Measurements from ENCODE around the gene TM6SF1.

Gene TM6SF1

GRCh38 chr15:83158393-83158792, 50.9 kb downstream of the TM6SF1 start:
- TF ChIP-seq, protein P1, sequence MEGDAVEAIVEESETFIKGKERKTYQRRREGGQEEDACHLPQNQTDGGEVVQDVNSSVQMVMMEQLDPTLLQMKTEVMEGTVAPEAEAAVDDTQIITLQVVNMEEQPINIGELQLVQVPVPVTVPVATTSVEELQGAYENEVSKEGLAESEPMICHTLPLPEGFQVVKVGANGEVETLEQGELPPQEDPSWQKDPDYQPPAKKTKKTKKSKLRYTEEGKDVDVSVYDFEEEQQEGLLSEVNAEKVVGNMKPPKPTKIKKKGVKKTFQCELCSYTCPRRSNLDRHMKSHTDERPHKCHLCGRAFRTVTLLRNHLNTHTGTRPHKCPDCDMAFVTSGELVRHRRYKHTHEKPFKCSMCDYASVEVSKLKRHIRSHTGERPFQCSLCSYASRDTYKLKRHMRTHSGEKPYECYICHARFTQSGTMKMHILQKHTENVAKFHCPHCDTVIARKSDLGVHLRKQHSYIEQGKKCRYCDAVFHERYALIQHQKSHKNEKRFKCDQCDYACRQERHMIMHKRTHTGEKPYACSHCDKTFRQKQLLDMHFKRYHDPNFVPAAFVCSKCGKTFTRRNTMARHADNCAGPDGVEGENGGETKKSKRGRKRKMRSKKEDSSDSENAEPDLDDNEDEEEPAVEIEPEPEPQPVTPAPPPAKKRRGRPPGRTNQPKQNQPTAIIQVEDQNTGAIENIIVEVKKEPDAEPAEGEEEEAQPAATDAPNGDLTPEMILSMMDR (IDR thresholded peaks at IDR 0.05; ENCODE audit: control insufficient read depth, extremely low read depth, insufficient read depth), result no peak
- H3K4me3 ChIP-seq (ENCODE audit: low read depth, low read length), result no peak overlapping the region
- no peak for DNase-seq (ENCODE audit: low read depth)

DNA sequence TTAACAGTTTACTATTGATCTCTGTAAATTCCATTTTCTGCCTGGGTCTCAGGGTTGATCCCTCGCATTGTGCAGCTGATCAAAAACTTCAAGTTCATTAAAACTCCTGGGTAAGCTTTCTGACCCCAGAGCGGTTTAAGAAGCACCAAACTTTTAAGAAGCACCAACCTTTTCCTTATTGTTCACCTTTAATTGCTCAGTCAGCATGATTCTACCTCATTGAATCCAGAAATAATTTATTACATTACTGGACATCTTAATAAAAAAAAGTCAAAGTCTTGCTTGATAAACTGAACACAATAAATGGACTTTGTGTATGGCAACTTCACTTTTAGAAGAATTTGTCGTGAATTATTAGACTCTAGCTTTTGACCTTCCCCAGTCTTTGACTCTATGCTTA, 53.3 kb downstream of the TM6SF1 start:
- DNase-seq (ENCODE audit: low read depth), result no peak
- TF ChIP-seq, protein P1 (IDR thresholded peaks at IDR 0.05; ENCODE audit: control insufficient read depth, extremely low read depth, insufficient read depth), result no peak
- no peak overlapping the region for H3K4me3 ChIP-seq (ENCODE audit: low read depth, low read length)

- DNase-seq (ENCODE audit: low read depth), result no peak
Observed at GRCh38 chr15:83163032-83163431, 55.6 kb downstream of the TM6SF1 start.

GRCh38 chr15:83164111-83164770, 56.8 kb downstream of the TM6SF1 start:
- DNase-seq (ENCODE audit: low read depth), result no peak
- TF ChIP-seq, protein P1 (IDR thresholded peaks at IDR 0.05; ENCODE audit: control insufficient read depth, extremely low read depth, insufficient read depth), result no peak
- H3K4me3 ChIP-seq (ENCODE audit: low read depth, low read length), result no peak overlapping the region

More at GRCh38 chr15:83163032-83163431, 55.6 kb downstream of the TM6SF1 start:
- H3K4me3 ChIP-seq (ENCODE audit: low read depth, low read length), result no peak overlapping the region
- TF ChIP-seq, protein P1 (IDR thresholded peaks at IDR 0.05; ENCODE audit: control insufficient read depth, extremely low read depth, insufficient read depth), result no peak

GRCh38 chr15:83164771-83165404, 57.4 kb downstream of the TM6SF1 start:
- TF ChIP-seq, protein P1 (IDR thresholded peaks at IDR 0.05; ENCODE audit: control insufficient read depth, extremely low read depth, insufficient read depth), result no peak
- H3K4me3 ChIP-seq (ENCODE audit: low read depth, low read length), result no peak overlapping the region
- no peak for DNase-seq (ENCODE audit: low read depth)

DNA sequence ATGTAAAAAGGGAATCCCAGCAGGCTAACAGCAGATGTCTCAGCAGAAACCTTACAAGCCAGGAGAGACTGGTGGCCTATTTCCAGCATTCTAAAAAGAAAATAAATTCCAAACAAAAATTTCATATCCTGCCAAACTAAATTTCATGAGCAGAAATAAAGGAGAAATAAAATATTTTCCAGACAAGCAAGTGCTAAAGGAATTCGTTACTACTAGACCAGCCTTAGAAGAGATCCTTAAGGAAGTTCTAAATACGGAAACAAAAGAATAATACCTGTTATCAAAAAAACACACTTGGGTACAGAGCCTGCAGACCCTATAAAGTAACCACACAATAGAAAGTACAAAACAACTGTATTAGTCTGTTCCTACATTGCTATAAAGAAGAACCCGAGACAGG, 58.8 kb downstream of the TM6SF1 start:
- TF ChIP-seq, protein P1 (IDR thresholded peaks at IDR 0.05; ENCODE audit: control insufficient read depth, extremely low read depth, insufficient read depth), result no peak
- DNase-seq (ENCODE audit: low read depth), result no peak
- no peak overlapping the region for H3K4me3 ChIP-seq (ENCODE audit: low read depth, low read length)
